Measurements from ENCODE around the gene MESP2. TPM values are rescaled to one million over a fixed set of nuclear protein-coding genes. Genes with fewer than 3 reads are reported as not detected.
A peak's percentile ranks its signal among the peaks of the same experiment; 100 is the strongest.

Gene MESP2
- total RNA-seq, 1 experiment from 2014 or later, result 2.0 TPM

- H3K36me3 ChIP-seq (replicated peaks; ENCODE audit: control insufficient read depth, insufficient read depth, low read length), result no peaks in the 10 kb centered on the region
- H3K27me3 ChIP-seq (ENCODE audit: control insufficient read depth, insufficient read depth, low read length), result peaks cover 65% of the 10 kb centered on the region
- no peak for DNase-seq
- H3K4me3 ChIP-seq (ENCODE audit: insufficient read depth, low read depth, low read length), result no peak overlapping the region
Observed at GRCh38 chr15:89749526-89749925, 26.6 kb upstream of the MESP2 start.

- no peak for DNase-seq
- Histone ChIP-seq H3K4me3 (ENCODE audit: insufficient read depth, low read depth, low read length) (peak overlapping the region; percentile 32), H3K36me3 (replicated peaks; ENCODE audit: control insufficient read depth, insufficient read depth, low read length) (no peaks in the 10 kb centered on the region), H3K27me3 (ENCODE audit: control insufficient read depth, insufficient read depth, low read length) (peaks cover 63% of the 10 kb centered on the region)
Observed at GRCh38 chr15:89749951-89750559, 26.1 kb upstream of the MESP2 start.

- no peaks in the 10 kb centered on the region for H3K36me3 ChIP-seq (replicated peaks; ENCODE audit: control insufficient read depth, insufficient read depth, low read length)
- H3K4me3 ChIP-seq (ENCODE audit: insufficient read depth, low read depth, low read length), result peak within 1 kb of the TSS; percentile 32
- peaks cover 61% of the 10 kb centered on the region for H3K27me3 ChIP-seq (ENCODE audit: control insufficient read depth, insufficient read depth, low read length)
- peak; percentile 98 for DNase-seq
Observed at GRCh38 chr15:89750560-89751542, 25.3 kb upstream of the MESP2 start, which contains the start of gene MESP1. Gene MESP1, minus strand, starts transcription at chr15:89751249. Its CDS starts 18 bp downstream, at chr15:89751231.

- Histone ChIP-seq H3K36me3 (replicated peaks; ENCODE audit: control insufficient read depth, insufficient read depth, low read length) (no peaks in the 10 kb centered on the region), H3K27me3 (ENCODE audit: control insufficient read depth, insufficient read depth, low read length) (peaks cover 53% of the 10 kb centered on the region), H3K4me3 (ENCODE audit: insufficient read depth, low read depth, low read length) (no peak overlapping the region)
- no peak for DNase-seq
Observed at GRCh38 chr15:89751748-89752147, 24.4 kb upstream of the MESP2 start.

- H3K27me3 ChIP-seq (ENCODE audit: control insufficient read depth, insufficient read depth, low read length), result peaks cover 32% of the 10 kb centered on the region
- H3K4me3 ChIP-seq (ENCODE audit: insufficient read depth, low read depth, low read length), result no peak overlapping the region
- DNase-seq, result no peak
- no peaks in the 10 kb centered on the region for H3K36me3 ChIP-seq (replicated peaks; ENCODE audit: control insufficient read depth, insufficient read depth, low read length)
Observed at GRCh38 chr15:89753855-89754254, 22.3 kb upstream of the MESP2 start.

GRCh38 chr15:89754361-89755154 lies 21.6 kb upstream of the MESP2 start:
- Histone ChIP-seq H3K27me3 (ENCODE audit: control insufficient read depth, insufficient read depth, low read length) (peaks cover 25% of the 10 kb centered on the region), H3K4me3 (ENCODE audit: insufficient read depth, low read depth, low read length) (no peak overlapping the region), H3K36me3 (replicated peaks; ENCODE audit: control insufficient read depth, insufficient read depth, low read length) (no peaks in the 10 kb centered on the region)
- no peak for DNase-seq

GRCh38 chr15:89755701-89756100 lies 20.4 kb upstream of the MESP2 start:
- H3K4me3 ChIP-seq (ENCODE audit: insufficient read depth, low read depth, low read length), result no peak overlapping the region
- H3K36me3 ChIP-seq (replicated peaks; ENCODE audit: control insufficient read depth, insufficient read depth, low read length), result no peaks in the 10 kb centered on the region
- peaks cover 15% of the 10 kb centered on the region for H3K27me3 ChIP-seq (ENCODE audit: control insufficient read depth, insufficient read depth, low read length)
- no peak for DNase-seq

GRCh38 chr15:89756897-89757296 lies 19.2 kb upstream of the MESP2 start:
- Histone ChIP-seq H3K27me3 (ENCODE audit: control insufficient read depth, insufficient read depth, low read length) (peaks cover 5% of the 10 kb centered on the region), H3K36me3 (replicated peaks; ENCODE audit: control insufficient read depth, insufficient read depth, low read length) (no peaks in the 10 kb centered on the region), H3K4me3 (ENCODE audit: insufficient read depth, low read depth, low read length) (no peak overlapping the region)
- no peak for DNase-seq

GRCh38 chr15:89758283-89758682 lies 17.8 kb upstream of the MESP2 start:
- Histone ChIP-seq H3K27me3 (ENCODE audit: control insufficient read depth, insufficient read depth, low read length) (no peaks in the 10 kb centered on the region), H3K4me3 (ENCODE audit: insufficient read depth, low read depth, low read length) (no peak overlapping the region), H3K36me3 (replicated peaks; ENCODE audit: control insufficient read depth, insufficient read depth, low read length) (no peaks in the 10 kb centered on the region)
- DNase-seq, result no peak

GRCh38 chr15:89758981-89759380 lies 17.2 kb upstream of the MESP2 start:
- Histone ChIP-seq H3K36me3 (replicated peaks; ENCODE audit: control insufficient read depth, insufficient read depth, low read length) (no peaks in the 10 kb centered on the region), H3K4me3 (ENCODE audit: insufficient read depth, low read depth, low read length) (no peak overlapping the region), H3K27me3 (ENCODE audit: control insufficient read depth, insufficient read depth, low read length) (no peaks in the 10 kb centered on the region)
- no peak for DNase-seq

GRCh38 chr15:89759835-89760234 lies 16.3 kb upstream of the MESP2 start:
- Histone ChIP-seq H3K4me3 (ENCODE audit: insufficient read depth, low read depth, low read length) (no peak overlapping the region), H3K27me3 (ENCODE audit: control insufficient read depth, insufficient read depth, low read length) (no peaks in the 10 kb centered on the region), H3K36me3 (replicated peaks; ENCODE audit: control insufficient read depth, insufficient read depth, low read length) (no peaks in the 10 kb centered on the region)
- DNase-seq, result no peak

- Histone ChIP-seq H3K4me3 (ENCODE audit: insufficient read depth, low read depth, low read length) (peak overlapping the region; percentile 12), H3K27me3 (ENCODE audit: control insufficient read depth, insufficient read depth, low read length) (no peaks in the 10 kb centered on the region), H3K36me3 (replicated peaks; ENCODE audit: control insufficient read depth, insufficient read depth, low read length) (no peaks in the 10 kb centered on the region)
- peak; percentile 95 for DNase-seq
Observed at GRCh38 chr15:89760303-89761008, 15.7 kb upstream of the MESP2 start.

GRCh38 chr15:89761009-89761831 lies 14.9 kb upstream of the MESP2 start:
- no peak overlapping the region for H3K4me3 ChIP-seq (ENCODE audit: insufficient read depth, low read depth, low read length)
- H3K27me3 ChIP-seq (ENCODE audit: control insufficient read depth, insufficient read depth, low read length), result no peaks in the 10 kb centered on the region
- DNase-seq, result no peak

More at GRCh38 chr15:89761009-89761831, 14.9 kb upstream of the MESP2 start:
- no peaks in the 10 kb centered on the region for H3K36me3 ChIP-seq (replicated peaks; ENCODE audit: control insufficient read depth, insufficient read depth, low read length)

Data from H7 (cell line).